Measurements from ENCODE around the gene ANTXR1. TPM values are rescaled to one million over a fixed set of nuclear protein-coding genes. Genes with fewer than 3 reads are reported as not detected.

Gene ANTXR1
- total and polyA plus RNA-seq, 2 experiments from 2014 or later = 29.1 to 34.7 TPM

DNA sequence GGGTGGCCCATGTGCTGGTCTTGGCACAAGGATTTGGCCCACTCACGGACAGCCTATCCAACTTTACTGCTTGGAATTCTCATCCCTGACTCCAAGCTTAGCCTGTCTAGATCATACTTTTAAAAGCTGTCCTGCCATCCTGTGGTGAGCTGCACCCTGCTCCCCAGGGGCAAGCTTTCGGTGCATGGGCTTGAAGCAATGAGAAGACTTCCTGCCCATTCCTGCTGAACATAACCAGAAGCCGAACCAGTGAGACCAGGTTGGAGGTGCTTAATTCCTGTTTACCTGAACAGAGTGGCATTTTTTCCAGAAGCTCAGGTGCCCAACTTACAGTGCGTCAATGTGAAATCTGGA, 154.5 kb downstream of the ANTXR1 start:
- WGBS (ENCODE audit: low lambda C conversion rate, missing lambda C conversion rate) = 81% methylated on average over 4 of the region's 4 CpGs

DNA sequence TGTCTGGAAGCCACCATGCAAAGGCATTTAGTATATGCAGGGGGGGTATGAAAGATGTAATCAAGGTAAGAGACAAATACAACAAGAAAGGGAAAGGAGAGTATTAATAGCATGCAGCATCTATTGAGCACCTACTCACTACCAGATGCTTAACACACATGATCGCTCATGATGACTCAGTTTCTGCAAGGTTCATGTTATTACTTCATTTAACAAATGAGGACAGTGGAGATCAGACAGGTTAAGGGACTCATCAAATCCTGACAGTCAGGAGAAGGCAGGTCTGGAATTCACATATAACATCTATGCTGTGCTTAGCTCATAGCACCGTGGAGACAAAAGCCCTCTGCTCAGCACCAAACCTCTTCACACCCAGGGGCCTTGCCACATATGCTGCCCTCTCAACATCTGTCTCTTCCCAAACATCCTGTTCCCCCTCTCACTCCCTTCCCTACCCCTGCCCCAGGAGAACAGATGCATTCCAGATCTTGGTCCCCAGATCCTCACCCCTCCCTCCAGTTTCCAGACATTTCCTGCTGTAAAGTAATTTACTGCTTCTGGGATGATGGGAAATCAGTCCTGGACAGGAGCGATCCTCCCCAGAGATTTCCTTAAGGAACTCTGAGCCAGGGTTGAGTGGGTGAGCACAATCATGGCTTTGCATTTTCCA, 155.3 kb downstream of the ANTXR1 start:
- H2AFZ ChIP-seq = no peak overlapping the region
- no peak overlapping the region for H3K27ac ChIP-seq
- no peaks in the 10 kb centered on the region for H3K36me3 ChIP-seq (replicated peaks; ENCODE audit: insufficient read depth, low read depth)
- no peaks in the 10 kb centered on the region for H3K79me2 ChIP-seq
- no peaks in the 10 kb centered on the region for H3K9me2 ChIP-seq (replicated peaks; ENCODE audit: insufficient read depth)
- no peaks in the 10 kb centered on the region for H4K20me1 ChIP-seq (ENCODE audit: insufficient read depth, poor library complexity, severe bottlenecking)
- WGBS (ENCODE audit: low lambda C conversion rate, missing lambda C conversion rate) = 81% methylated on average over 3 of the region's 3 CpGs
- peaks cover 21% of the 10 kb centered on the region for H3K4me1 ChIP-seq (ENCODE audit: insufficient read depth)
- no peaks in the 10 kb centered on the region for H3K9me3 ChIP-seq (ENCODE audit: low read depth)
- no peak overlapping the region for H3K4me2 ChIP-seq
- H3K27me3 ChIP-seq = no peaks in the 10 kb centered on the region
- no peak for DNase-seq (ENCODE audit: low spot score)
- no peak overlapping the region for H3K4me3 ChIP-seq
- TF ChIP-seq, protein P1, sequence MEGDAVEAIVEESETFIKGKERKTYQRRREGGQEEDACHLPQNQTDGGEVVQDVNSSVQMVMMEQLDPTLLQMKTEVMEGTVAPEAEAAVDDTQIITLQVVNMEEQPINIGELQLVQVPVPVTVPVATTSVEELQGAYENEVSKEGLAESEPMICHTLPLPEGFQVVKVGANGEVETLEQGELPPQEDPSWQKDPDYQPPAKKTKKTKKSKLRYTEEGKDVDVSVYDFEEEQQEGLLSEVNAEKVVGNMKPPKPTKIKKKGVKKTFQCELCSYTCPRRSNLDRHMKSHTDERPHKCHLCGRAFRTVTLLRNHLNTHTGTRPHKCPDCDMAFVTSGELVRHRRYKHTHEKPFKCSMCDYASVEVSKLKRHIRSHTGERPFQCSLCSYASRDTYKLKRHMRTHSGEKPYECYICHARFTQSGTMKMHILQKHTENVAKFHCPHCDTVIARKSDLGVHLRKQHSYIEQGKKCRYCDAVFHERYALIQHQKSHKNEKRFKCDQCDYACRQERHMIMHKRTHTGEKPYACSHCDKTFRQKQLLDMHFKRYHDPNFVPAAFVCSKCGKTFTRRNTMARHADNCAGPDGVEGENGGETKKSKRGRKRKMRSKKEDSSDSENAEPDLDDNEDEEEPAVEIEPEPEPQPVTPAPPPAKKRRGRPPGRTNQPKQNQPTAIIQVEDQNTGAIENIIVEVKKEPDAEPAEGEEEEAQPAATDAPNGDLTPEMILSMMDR (IDR thresholded peaks at IDR 0.05; ENCODE audit: poor library complexity) = no peak
- TF ChIP-seq EZH2 (IDR thresholded peaks at IDR 0.05; ENCODE audit: borderline replicate concordance) (no peak), EZH2phosphoT487 (IDR thresholded peaks at IDR 0.05; ENCODE audit: low read depth, severe bottlenecking, unreplicated experiment) (no peak)

More for the DNA sequence above, 154.5 kb downstream of the ANTXR1 start:
- H3K4me3 ChIP-seq = no peak overlapping the region
- H3K27ac ChIP-seq = no peak overlapping the region
- no peaks in the 10 kb centered on the region for H3K36me3 ChIP-seq (replicated peaks; ENCODE audit: insufficient read depth, low read depth)
- no peaks in the 10 kb centered on the region for H3K9me3 ChIP-seq (ENCODE audit: low read depth)
- DNase-seq (ENCODE audit: low spot score) = no peak
- no peaks in the 10 kb centered on the region for H3K9me2 ChIP-seq (replicated peaks; ENCODE audit: insufficient read depth)
- TF ChIP-seq, protein P1 (IDR thresholded peaks at IDR 0.05; ENCODE audit: poor library complexity) = no peak
- no peak for TF ChIP-seq EZH2phosphoT487 (IDR thresholded peaks at IDR 0.05; ENCODE audit: low read depth, severe bottlenecking, unreplicated experiment)
- TF ChIP-seq EZH2 (IDR thresholded peaks at IDR 0.05; ENCODE audit: borderline replicate concordance) = no peak
- H3K27me3 ChIP-seq = no peaks in the 10 kb centered on the region
- no peak overlapping the region for H2AFZ ChIP-seq
- no peaks in the 10 kb centered on the region for H4K20me1 ChIP-seq (ENCODE audit: insufficient read depth, poor library complexity, severe bottlenecking)
- no peaks in the 10 kb centered on the region for H3K79me2 ChIP-seq
- H3K4me2 ChIP-seq = no peak overlapping the region
- H3K4me1 ChIP-seq (ENCODE audit: insufficient read depth) = peaks cover 22% of the 10 kb centered on the region

- Histone ChIP-seq H3K27ac (no peak overlapping the region), H4K20me1 (ENCODE audit: insufficient read depth, poor library complexity, severe bottlenecking) (no peaks in the 10 kb centered on the region), H3K9me2 (replicated peaks; ENCODE audit: insufficient read depth) (no peaks in the 10 kb centered on the region), H3K36me3 (replicated peaks; ENCODE audit: insufficient read depth, low read depth) (no peaks in the 10 kb centered on the region), H3K4me1 (ENCODE audit: insufficient read depth) (peaks cover 13% of the 10 kb centered on the region), H3K27me3 (no peaks in the 10 kb centered on the region), H3K4me2 (no peak overlapping the region), H3K4me3 (no peak overlapping the region), H3K79me2 (no peaks in the 10 kb centered on the region), H2AFZ (no peak overlapping the region), H3K9me3 (ENCODE audit: low read depth) (no peaks in the 10 kb centered on the region)
- DNase-seq (ENCODE audit: low spot score) = no peak
- no peak for TF ChIP-seq EZH2 (IDR thresholded peaks at IDR 0.05; ENCODE audit: borderline replicate concordance)
- 88% methylated on average over 6 of the region's 6 CpGs for WGBS (ENCODE audit: low lambda C conversion rate, missing lambda C conversion rate)
These were observed 156.1 kb downstream of the ANTXR1 start for GRCh38 chr2:69168950-69169654.

DNA sequence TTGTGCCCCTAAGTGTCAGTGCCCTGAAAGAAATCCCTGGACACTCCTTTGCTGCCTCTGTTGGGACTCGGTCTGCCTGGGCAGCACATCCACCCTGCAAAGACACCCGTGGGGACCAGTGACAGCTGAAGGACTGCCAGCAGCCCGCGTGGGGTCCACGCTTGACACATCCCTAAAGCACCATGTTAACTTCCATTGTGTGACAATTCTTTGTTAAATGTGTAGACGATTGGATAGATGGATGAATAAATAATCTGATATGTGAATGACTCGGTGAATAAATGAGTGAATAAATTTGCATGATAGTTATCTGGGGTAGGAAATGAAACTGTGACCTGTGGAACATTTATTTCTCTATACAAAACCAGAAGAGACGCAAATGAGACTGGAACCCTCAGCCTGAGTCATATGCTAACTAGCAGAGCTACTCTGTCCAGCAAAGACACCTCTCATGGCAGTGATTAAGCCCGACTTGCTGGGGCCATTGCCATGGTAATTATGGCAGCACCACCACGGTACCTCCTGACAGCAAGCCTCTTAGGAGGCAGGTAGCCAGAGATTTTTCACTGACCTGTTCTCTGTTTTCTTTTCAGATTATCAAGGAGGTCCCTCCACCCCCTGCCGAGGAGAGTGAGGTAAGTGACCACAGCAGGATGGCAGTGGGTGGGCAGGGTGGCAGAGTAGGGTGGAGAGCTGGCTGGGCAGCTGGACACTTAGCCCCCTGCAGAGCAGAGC, 156.8 kb downstream of the ANTXR1 start:
- DNase-seq (ENCODE audit: low spot score) = no peak
- WGBS (ENCODE audit: low lambda C conversion rate, missing lambda C conversion rate) = 90% methylated on average over 11 of the region's 11 CpGs
- Histone ChIP-seq H3K36me3 (replicated peaks; ENCODE audit: insufficient read depth, low read depth) (no peaks in the 10 kb centered on the region), H3K4me3 (no peak overlapping the region), H3K9me3 (ENCODE audit: low read depth) (no peaks in the 10 kb centered on the region), H3K79me2 (no peaks in the 10 kb centered on the region), H3K27ac (no peak overlapping the region), H3K9me2 (replicated peaks; ENCODE audit: insufficient read depth) (no peaks in the 10 kb centered on the region), H2AFZ (no peak overlapping the region), H4K20me1 (ENCODE audit: insufficient read depth, poor library complexity, severe bottlenecking) (no peaks in the 10 kb centered on the region), H3K27me3 (no peaks in the 10 kb centered on the region), H3K4me1 (ENCODE audit: insufficient read depth) (peaks cover 13% of the 10 kb centered on the region), H3K4me2 (no peak overlapping the region)
- TF ChIP-seq EZH2 (IDR thresholded peaks at IDR 0.05; ENCODE audit: borderline replicate concordance) = no peak
- no peak for TF ChIP-seq EZH2phosphoT487 (IDR thresholded peaks at IDR 0.05; ENCODE audit: low read depth, severe bottlenecking, unreplicated experiment)
- TF ChIP-seq, protein P1 (IDR thresholded peaks at IDR 0.05; ENCODE audit: poor library complexity) = no peak

Measured in hepatocyte (in vitro differentiated cells).